GM21723 (cell line): Measurements from ENCODE around the gene ARHGAP19.

Experiments used
- ATAC-seq: cut with Tn5 transposase; IDR thresholded peaks from one replicate; pipeline ENCODE4 v1.9.1; 2021; ENCODE audit warnings: mild to moderate bottlenecking, moderate library complexity; ENCODE audit not compliant: unreplicated experiment

The ARHGAP19 gene

GRCh38 chr10:97197030-97197500 is 95.4 kb downstream of the ARHGAP19 start:
- no peak for ATAC-seq

GRCh38 chr10:97196223-97197029 is 96.0 kb downstream of the ARHGAP19 start:
- peak; percentile 58 for ATAC-seq

- no peak for ATAC-seq
These were observed 96.7 kb downstream of the ARHGAP19 start for GRCh38 chr10:97195706-97196222.

GRCh38 chr10:97192952-97193435 is 99.4 kb downstream of the ARHGAP19 start:
- ATAC-seq = no peak

- no peak for ATAC-seq
These were observed 102.0 kb downstream of the ARHGAP19 start for GRCh38 chr10:97190450-97190849.

- no peak for ATAC-seq
These were observed 104.2 kb downstream of the ARHGAP19 start for GRCh38 chr10:97188261-97188711.

- no peak for ATAC-seq
These were observed 105.5 kb downstream of the ARHGAP19 start for GRCh38 chr10:97186911-97187310.

- no peak for ATAC-seq
These were observed 106.9 kb downstream of the ARHGAP19 start, which contains the start of gene SLIT1 for GRCh38 chr10:97185326-97186058. SLIT1 (minus strand) TSS chr10:97185959; CDS start chr10:97185674, 285 bp downstream.

- ATAC-seq = no peak
These were observed 107.5 kb downstream of the ARHGAP19 start for GRCh38 chr10:97184971-97185325.

GRCh38 chr10:97183314-97183713 is 109.1 kb downstream of the ARHGAP19 start:
- ATAC-seq = no peak

- no peak for ATAC-seq
These were observed 110.0 kb downstream of the ARHGAP19 start for GRCh38 chr10:97182288-97182990.

GRCh38 chr10:97180986-97181385 is 111.5 kb downstream of the ARHGAP19 start:
- no peak for ATAC-seq

- no peak for ATAC-seq
These were observed 112.1 kb downstream of the ARHGAP19 start for GRCh38 chr10:97180363-97180755.

- ATAC-seq = no peak
These were observed 112.6 kb downstream of the ARHGAP19 start for GRCh38 chr10:97179731-97180362.

GRCh38 chr10:97179311-97179710 is 113.1 kb downstream of the ARHGAP19 start:
- ATAC-seq = no peak

GRCh38 chr10:97178074-97178473 is 114.4 kb downstream of the ARHGAP19 start:
- no peak for ATAC-seq

GRCh38 chr10:97176226-97176625 is 116.2 kb downstream of the ARHGAP19 start:
- ATAC-seq = no peak

GRCh38 chr10:97175586-97175985 is 116.9 kb downstream of the ARHGAP19 start:
- no peak for ATAC-seq

- ATAC-seq = no peak
These were observed 117.5 kb downstream of the ARHGAP19 start for GRCh38 chr10:97174941-97175340.

GRCh38 chr10:97174276-97174775 is 118.1 kb downstream of the ARHGAP19 start:
- no peak for ATAC-seq
